ENCODE data around the gene ANKRD60.

Gene ANKRD60

DNA sequence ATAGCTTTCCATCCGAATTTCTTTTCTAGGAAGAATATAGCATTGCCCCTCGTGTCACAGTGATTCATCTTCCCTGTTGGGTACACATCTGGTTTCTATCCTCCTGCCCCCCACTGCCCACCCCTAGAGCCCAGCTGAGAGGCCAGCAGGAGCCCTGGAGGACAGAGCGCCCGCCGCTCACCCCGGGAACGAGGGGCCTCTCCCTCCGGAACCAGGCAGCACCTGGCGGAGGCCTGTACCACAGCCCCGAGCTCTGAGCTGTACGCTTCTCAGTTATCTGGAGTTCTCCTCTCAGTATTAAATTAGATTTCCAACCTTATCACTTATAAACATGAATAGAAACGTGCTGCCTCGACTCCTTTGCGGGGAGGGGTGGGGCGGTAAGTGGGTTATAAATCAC lies 6.0 kb downstream of the ANKRD60 start:
- no peak for DNase-seq

DNA sequence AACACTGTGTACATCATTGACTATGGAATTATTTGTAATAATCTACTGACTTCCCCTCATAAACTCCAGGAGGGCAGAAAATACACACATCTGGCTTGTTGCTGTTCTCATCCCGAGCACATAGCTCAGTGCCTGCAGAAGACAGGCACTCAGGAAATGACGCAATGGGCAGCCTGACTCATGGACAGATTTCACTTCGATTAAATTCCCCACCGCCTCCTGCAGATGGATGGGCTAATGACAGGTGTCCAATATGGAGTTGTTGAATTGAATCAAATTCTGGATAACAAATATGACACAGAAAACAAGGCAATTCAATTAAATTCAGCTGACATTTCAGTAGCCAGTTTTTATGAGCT lies 9.1 kb downstream of the ANKRD60 start:
- DNase-seq: no peak

DNA sequence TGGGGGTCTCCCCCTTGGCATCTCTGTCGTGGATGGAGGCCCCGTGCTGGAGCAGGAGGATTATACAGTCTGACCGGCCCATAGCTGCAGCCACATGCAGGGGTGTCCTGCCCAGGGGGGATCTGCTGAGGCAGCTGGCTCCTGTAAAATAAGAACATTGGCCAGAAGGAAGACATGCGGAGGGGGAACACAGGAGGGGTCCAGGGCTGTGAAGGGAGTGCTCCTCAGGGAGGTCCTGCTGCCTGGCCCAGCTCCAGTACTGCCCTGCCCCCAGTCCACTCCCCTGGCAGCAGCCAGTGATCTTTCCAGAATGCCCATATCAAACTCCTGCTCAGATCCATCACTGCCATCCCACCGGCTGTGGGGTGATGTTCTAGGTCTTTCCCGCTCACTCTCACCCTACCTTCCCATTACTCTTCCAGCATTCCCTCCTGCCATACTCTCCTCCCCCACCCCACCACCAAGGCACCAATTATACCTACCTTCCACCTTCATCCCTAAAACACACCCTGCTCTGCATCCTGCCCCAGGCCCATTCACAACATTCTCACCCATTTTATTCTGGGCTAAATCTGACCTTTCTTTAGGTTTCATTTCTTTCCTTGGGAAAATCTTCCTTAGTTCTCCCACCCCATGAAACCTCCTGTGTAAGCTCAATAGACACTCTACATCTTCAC lies 9.7 kb downstream of the ANKRD60 start:
- DNase-seq: no peak

DNA sequence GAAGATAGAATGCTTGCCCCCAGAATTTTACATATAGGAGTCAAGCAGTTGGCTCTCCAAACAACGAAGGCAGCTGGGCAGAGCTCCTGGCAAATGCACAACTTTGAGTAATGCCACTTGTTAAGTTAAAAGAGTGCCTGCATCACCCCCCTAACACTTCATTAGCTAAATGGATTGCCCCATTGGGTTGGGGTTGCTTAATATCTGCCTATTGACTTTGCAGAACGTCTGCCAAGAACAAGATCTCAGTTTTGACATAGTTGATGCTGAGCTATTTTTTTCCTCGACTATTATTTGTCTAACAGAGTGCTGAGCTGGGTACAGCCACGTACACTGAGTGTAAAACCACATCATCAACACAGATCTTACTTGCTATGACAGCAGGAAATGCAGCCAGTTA lies 12.1 kb downstream of the ANKRD60 start:
- no peak for DNase-seq

GRCh38 chr20:58215116-58215515 lies 13.3 kb downstream of the ANKRD60 start:
- no peak for DNase-seq

- no peak for DNase-seq
These were observed 14.1 kb downstream of the ANKRD60 start for GRCh38 chr20:58214310-58214709.

DNA sequence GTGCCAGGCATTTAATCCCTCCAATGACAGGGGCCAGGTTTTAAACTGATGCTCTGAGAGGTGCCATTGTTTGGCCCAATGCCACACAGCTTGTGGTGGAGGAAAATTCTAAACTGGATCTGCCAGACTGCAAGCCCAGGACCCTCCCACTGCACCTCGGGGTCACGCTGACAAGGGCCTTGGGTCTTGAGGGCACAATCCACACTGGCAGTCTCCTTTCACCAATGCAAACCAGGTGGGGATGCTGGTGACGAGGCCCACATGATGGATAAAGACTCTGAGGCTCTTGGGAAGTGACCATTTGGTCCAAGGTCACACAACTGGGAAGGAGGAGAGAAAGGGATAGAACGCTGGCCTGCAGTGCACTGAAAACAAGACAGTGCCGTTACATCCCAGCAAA lies 14.7 kb downstream of the ANKRD60 start:
- DNase-seq: no peak

GRCh38 chr20:58213121-58213520 lies 15.3 kb downstream of the ANKRD60 start:
- no peak for DNase-seq

DNA sequence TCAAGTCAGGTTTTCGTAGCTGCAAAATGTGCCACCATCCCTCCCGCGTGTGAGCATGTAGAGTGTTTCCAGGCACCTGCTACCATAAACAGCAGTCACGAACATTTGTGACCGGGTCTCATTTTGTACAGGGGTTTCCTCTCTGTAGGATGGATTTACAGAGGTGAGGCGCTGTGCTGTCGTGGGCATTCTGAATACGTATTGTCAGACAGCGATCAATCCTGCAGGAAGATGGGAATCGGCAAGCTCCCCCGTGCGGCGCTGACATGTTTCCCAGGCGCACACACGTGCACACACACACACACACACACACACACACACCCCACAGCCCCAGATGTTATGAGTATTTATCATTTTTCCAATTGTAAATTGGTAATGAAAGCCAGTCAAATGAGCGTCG lies 15.8 kb downstream of the ANKRD60 start:
- no peak for DNase-seq

- no peak for DNase-seq
These were observed 18.1 kb downstream of the ANKRD60 start for GRCh38 chr20:58210398-58210747.

GRCh38 chr20:58209652-58210397 lies 18.6 kb downstream of the ANKRD60 start:
- DNase-seq: peak; percentile 61

- DNase-seq: no peak
These were observed 19.5 kb downstream of the ANKRD60 start for GRCh38 chr20:58208944-58209343.

DNA sequence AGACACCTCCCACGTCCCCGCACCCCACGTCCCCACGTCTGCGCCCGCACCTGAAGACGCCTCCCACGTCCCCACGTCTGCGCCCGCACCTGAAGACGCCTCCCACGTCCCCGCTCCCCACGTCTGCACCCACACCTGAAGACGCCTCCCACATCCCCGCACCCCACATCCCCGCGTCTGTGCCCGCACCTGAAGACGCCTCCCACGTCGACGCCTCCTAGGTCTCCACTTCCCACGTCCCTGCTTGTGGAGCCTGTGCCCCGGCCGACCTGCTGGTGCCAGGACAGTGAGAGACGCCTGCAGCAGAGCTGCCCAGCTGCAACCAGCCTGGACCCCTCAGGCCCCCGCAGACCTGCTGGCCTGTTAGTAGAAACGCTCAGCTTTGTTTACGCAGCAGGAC lies 22.6 kb downstream of the ANKRD60 start:
- no peak for DNase-seq

- no peak for DNase-seq
These were observed 26.4 kb downstream of the ANKRD60 start for GRCh38 chr20:58202044-58202443.

DNA sequence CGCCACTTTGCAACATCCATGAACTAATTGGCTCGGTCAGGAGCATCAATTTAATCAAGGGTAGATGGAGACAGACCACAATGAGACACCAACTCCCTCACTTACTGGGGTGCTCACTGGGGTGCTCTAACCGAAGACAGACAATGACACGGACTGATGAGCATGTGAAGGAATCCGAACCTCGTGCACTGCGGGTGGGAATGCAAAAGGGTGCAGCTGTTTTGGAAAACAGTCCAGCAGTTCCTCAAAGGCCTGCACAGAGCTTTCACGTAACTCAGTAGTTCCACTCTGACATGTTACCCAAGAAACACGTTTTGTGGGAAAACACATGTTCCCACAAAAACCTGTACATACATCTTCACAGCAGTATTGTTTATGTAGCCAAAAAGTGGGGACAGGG lies 26.8 kb downstream of the ANKRD60 start:
- no peak for DNase-seq

DNA sequence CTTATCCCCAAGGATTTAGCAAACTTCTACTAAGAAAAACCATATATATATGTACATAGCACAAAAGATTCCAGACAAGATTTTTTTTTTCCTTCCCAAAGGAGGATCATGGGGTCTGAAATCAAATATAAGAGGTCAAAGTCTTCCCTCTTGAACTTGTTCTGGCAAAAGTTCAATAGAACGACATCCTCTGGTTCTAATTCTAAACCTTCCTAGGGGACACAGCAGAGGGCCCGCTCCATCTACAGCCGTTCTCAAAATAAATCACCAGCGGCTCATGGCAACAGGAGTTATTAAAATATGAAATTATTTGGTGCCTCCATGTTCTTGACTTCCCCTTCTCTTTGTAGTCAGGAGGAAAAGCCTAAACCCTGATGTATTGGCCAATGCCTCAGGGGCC lies 29.0 kb downstream of the ANKRD60 start:
- DNase-seq: no peak

- DNase-seq: no peak
These were observed 29.5 kb downstream of the ANKRD60 start for GRCh38 chr20:58198901-58199355.

DNA sequence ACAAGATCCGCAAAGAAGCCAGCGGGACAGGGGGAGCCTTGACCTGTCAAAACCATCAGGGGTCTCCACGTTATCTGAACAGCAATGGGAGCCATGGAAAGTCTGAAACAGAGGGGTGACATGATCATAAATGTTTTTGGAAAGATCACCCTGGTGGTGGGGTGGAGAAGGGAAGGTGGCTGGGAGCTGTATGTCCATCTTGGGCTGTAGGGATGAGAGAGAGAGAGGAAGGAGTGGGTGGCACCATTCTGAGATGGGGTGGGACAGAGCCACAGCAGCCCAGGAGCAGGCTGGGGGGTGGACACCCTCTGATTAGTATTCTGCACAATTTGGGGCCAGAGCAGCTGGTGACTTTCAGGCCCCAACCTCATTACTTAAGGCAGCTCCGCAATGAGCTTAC lies 30.1 kb downstream of the ANKRD60 start:
- DNase-seq: no peak

- DNase-seq: no peak
These were observed 31.3 kb downstream of the ANKRD60 start for GRCh38 chr20:58197185-58197469.

- no peak for DNase-seq
These were observed 31.9 kb downstream of the ANKRD60 start for GRCh38 chr20:58196402-58197184.

- DNase-seq: no peak
These were observed 33.4 kb downstream of the ANKRD60 start for GRCh38 chr20:58195047-58195446.

DNA sequence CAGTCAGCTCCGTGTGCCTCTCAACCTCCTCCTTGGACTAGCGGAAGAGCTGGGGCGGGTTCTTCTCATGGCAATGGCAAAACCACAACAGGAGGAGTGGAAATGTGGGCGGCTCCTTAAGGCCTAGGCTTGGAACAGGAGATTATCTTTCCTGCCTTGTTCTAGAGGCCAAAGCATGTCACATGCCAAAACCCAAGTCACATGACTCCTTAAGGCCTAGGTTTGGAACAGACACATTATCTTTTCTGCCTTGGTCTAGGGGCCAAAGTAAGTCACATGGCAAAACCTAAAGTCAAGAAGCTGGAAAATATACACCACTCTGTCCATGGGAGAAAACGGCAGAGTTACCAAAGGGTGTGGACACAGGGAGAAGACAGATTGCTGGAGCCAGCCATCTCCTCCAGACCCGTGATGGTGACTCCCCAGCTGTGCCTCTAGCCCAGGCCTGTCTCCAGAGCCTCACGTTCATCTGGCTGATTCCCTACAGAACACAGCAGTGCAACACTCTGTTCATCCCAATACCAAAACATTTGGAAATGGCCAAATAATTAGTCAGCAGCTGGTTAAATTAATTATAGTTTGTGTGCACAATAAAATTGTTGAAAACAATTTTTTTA lies 34.2 kb downstream of the ANKRD60 start:
- no peak for DNase-seq

GRCh38 chr20:58192567-58192966 lies 35.9 kb downstream of the ANKRD60 start:
- no peak for DNase-seq

DNA sequence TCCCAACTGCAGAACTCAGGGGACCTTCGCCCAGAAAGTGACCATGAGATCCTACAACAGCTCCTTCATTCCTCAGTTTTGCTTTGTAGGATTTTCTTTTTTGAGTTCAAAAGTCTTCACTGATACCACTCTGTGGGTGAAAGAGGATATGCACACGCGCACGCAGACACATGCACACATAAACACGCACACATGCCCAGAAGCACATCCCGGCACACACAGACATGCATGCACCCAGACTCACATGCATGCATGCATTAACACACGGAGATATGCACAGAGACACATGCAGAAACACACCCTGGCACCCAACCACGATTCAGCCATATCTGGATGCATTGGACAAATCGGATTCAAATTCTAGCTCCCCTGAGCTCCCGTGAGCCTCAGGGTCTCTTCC lies 36.4 kb downstream of the ANKRD60 start:
- DNase-seq: no peak
